ENCODE data around the gene TCEAL6. TPM values are rescaled to one million over a fixed set of nuclear protein-coding genes. Genes with fewer than 3 reads are reported as not detected.

Gene TCEAL6
- not detected in 5 replicates for total RNA-seq (2022; extraction: Qiagen RNA extraction)

DNA sequence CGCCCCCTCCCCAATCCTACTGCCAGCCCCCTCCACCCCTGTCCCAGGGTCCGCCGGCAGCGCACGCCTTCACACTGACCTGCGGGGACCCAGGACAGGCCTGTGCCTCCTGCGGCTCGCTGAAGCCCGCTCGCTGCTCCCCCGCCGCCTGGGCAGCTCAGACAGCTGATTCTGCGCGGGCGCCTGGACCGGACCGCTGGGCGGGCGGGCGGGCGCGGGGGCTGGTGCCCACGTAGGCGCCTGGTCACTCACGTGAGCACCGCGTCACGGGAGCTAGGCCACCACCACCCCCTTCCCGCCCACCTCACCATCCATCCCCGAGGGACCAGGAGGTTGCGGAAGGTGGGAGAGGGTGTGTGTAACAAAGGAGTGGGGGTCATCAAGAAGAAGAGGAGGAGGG, at the start of gene TCEAL6:
TCEAL6 (minus strand) TSS at position 208 of the 400 bp plus-strand sequence.

DNA sequence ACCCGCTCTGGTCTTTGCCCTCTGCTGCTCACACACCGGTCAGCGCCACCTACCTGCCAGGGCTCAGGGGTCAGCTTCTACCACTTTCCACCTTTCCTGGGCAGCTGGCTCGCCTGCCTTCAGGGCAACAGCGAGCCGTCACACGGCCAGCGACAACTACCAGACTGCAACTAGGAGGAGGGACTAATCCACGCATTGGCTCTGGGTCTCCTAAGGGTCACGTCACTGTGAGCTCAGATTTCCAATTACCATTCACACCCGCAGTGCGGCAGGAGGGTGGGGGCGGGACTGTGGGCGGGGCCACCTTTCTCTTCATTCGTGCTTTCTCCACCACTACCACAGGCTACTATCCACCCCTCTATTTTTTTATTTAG, 13.5 kb upstream of the TCEAL6 start, which contains the start of gene BEX5:
BEX5 (minus strand) TSS at position 172 of the 374 bp plus-strand sequence. CDS start 1,712 bp downstream, outside the sequence.

DNA sequence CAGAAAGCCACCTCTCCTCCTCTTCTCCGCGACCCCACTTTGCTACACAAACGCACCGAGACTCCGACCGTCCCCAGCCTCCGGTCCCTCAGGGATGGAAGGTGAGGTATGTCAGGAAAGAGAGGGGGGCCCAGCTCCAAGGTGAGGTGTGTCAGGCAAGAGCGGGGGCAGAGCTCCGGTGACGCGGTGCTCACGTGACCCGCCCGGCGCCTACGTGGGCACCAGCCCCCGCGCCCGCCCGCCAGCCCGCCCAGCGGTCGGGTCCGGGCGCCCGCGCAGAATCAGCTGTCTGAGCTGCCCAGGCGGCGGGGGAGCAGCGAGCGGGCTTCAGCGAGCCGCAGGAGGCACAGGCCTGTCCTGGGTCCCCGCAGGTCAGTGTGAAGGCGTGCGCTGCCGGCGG, 16.8 kb downstream of the TCEAL6 start, which contains the start of gene TCEAL2:
TCEAL2 (plus strand) TSS at position 244 of the 400 bp plus-strand sequence. CDS start 1,152 bp downstream, outside the sequence.

Other genes starting within 250 kb of the TCEAL6 start
- 0.08 TPM in 1 of 5 replicates, not detected in the others for gene ZMAT1, start 210.5 kb downstream of the TCEAL6 start, total RNA-seq (2022; extraction: Qiagen RNA extraction)
- not detected in 5 replicates for gene TCEAL2, start 16.8 kb downstream of the TCEAL6 start, total RNA-seq (2022; extraction: Qiagen RNA extraction)
- not detected in 5 replicates for gene BEX5, start 13.5 kb upstream of the TCEAL6 start, total RNA-seq (2022; extraction: Qiagen RNA extraction)
- not detected in 5 replicates for gene TCP11X1, start 72.8 kb upstream of the TCEAL6 start, total RNA-seq (2022; extraction: Qiagen RNA extraction)
- gene NXF2, start 104.7 kb upstream of the TCEAL6 start, total RNA-seq (2022; extraction: Qiagen RNA extraction), result not detected in 5 replicates

Measured in A549 treated with CORT108297 at 1 μM for 4 hours (cell line).